Measurements from ENCODE around the gene ZNF184.

Gene ZNF184

DNA sequence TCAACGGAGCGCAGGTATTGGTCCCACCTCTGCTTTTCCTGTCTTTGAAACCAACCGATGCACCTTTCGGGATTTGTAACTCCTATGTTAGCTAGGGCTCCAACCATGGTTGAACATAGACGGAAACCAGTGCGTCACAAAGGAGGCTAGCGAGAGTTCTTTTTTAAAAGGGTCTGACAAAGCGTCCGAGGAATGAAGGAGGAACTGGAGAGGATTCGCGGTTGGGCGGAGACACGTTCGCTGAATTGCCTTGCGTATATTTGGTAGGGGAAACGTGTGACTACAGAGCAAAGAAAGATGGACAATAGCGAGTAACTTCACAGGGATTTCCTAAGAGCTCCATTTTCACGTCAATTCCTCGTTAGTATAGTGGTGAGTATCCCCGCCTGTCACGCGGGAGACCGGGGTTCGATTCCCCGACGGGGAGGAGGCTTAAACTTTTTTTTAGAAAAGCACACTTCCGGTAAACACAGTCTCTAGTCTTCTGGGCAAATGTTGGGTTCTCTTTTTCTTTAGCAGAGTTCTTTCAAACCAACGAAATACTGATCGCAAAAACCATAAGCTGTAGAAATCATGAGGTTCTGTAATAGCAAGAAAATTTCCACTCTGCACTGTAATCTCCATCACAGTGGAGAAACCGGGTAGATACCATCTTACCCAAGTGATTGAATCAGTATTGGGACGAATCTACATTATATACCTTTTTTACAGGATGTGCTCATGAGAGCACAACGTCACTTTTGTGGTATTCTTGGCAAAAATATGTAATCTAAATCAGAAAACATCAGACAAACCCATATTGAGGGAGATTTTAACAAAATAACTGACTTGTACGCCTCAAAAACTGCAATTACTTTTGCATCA is 6.6 kb upstream of the ZNF184 start:
- DNase-seq (ENCODE audit: low spot score) = peak; percentile 87

DNA sequence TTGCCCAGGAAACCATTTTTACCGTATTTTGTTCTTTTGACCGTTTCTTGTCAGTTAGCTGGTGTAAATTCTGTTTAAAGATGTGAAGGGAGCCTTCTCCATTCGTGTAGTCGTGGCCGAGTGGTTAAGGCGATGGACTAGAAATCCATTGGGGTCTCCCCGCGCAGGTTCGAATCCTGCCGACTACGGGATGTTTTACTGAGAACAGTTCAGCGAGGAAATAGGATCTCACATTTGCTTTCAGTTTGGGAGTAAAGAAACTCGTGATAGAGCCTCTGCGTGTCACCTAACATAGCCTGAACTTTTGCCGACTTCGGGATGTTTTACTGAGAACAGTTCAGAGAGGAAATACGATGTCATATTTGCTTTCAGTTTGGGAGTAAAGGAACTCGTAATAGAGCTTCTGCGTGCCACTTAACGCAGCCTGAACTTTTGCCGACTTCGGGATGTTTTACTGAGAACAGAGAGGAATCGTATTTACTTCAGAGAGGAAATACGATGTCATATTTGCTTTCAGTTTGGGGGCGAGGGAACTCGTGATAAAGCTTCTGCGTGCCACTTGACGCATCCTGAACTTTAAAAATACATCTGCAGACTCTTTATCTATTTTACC is 5.9 kb upstream of the ZNF184 start:
- peak; percentile 88 for DNase-seq (ENCODE audit: low spot score)

DNA sequence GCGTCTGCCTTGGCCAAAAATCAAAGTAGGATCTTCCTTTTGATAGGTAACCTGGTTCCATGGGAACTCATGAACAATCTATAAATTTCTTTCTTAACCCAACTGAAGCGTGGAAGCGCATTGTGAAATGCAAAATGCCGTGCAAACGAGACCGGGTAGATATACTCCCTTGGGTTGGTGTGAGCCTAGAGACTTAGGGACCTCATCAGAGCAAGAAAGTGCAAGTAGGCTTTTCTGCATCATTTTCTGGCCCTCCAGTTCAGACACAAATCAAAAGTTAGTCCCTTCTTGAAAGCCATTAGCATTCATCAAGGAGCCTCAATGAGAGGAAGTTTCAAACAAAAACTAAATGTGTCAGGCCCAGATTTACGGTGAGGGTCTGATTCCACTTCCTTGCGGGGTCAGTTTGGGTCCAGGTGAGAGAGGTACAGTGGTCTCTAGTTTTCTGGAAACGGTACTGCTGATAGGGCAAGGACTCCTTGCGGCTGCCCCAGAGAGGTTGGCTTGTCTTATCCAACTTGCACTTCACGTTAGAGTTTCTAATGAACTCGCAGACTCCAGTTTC is 5.3 kb upstream of the ZNF184 start:
- no peak for DNase-seq (ENCODE audit: low spot score)

DNA sequence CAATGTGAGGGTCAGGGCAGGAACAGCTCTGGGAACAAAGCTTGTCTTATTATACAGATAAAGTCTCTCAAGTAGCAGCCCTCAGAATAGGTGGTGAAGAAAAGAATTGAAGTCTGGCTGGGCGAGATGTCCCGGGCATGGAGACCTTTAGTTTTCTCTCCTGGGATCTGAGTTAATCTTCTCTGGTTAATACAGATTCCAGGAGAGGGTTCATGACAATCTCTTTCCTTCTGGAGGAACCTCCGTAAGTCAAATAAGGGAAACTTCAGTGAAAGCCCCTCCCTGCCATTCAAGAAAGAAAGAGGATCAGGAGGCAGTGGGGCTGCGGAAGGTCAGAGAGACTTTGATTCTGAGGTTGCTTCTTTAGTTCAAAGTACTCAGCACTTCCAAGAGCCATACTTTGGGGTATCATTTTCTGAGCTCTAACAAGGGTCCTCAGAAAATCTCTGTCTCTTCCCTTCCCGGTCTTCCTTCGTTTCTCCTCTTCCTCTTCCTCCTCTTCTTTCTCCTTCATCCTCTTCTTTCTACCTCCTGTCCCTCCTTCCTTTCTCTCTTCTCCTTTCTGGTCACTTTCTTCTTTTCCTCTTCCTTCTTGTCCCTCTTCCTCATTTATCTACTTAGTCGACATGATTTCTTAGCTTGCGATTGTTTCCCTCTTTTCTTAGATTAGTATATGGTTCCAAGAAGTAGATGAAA is 4.6 kb upstream of the ZNF184 start:
- DNase-seq (ENCODE audit: low spot score) = no peak

DNA sequence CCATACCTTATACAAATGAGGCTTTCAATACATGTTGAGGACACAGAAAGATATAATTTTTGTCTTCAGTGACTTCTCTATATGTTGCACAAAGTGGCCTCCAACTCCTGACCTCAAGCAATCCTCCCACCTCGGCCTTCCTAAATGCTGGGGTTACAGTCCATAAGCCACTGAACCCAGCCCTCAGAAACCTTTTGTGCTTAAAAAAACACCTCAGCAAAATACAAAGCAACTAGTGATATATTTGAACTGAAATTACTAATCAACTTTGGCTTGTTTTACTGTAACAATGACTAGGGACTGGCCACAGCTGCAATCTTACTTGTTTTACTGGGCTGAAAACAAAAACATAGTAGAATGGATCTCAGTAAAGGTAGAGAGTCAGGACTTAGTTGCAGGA is 3.2 kb upstream of the ZNF184 start:
- no peak for DNase-seq (ENCODE audit: low spot score)

DNA sequence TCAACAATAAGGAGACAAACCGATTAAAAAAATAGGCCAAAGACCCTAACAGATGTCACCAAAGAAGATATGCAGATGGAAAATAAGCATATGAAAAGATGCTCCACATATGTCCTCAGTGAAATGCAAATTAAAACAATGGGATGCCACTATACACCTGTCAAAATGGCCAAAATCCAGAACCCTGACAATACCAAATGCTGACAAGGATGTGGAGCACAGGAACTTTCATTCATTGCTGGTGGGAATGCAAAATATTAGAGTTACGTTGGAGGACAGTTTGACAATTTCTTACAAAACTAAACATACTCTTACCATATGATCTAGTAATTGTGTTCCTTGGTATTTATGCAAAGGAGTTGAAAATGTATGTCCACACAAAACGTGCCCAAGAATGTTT is 1.8 kb upstream of the ZNF184 start:
- no peak for DNase-seq (ENCODE audit: low spot score)

DNA sequence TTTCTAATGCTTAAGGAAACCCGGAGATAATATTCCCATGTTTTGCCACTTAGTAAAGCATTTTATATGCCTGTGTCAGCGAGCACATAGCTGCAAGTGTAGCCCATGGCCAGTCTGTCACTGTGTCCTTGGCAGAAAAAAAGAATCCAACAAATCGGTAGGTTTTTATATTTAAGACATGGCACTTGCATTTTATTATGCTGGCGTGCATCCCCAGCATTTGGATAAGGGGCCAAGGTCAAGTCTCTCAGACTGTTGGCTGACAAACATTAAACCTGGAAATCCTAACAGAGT is 1.2 kb upstream of the ZNF184 start:
- no peak for DNase-seq (ENCODE audit: low spot score)

DNA sequence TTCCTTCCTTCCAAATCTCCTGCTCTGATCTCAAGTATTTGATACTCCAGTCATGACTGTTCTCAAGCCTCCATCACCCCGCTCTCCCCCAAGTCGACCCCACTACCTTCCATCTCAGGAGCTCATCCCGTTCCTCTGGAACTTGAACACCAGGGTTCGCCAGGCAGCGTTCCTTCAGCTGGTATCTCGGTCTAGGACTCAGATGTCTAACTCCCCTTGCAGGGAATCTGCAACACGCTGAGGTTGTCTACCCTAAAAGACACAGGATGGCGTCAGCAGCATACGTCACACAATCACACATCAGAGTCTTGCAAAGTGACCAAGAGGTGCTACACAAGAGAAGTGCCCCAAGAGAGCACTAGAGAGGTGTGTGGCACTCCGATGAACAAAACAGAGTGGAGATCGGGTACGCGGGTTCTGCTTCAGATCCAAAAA is 706 bp downstream of the ZNF184 start:
- DNase-seq (ENCODE audit: low spot score) = peak; percentile 64

DNA sequence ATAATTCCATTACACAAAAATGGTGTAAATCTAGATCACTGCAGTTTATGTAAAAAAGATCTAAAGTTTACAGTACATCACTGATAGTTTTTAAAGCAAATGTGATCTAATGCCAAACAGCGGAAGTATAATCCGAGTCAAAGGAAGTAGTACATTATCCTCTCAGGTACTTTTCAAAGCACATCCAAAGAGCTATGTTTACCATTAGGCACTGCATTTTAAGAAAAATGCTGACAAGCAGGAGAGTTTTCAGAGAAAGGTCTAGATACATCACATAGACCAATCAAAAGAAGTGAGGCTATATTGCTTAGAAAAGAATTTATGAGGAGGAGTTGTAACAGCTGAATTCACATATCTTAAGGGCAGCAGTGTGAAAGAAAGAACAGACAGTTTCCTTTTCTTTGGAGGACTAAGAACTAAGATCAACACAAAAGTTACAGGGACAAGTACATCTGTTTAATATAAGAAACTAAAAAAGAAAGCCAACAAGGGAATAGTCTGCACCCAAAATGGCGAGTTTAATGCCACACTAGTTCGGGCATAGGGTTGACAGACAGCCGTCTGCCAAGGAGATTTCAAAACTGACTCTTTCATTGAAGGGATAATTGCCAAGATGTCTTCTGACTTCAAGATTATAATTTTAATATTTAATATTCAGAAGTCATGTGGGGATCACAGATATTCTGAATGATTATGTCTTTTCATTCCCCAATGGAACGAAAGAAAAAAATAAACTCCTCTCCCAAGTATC is 1.4 kb downstream of the ZNF184 start:
- peak; percentile 9 for DNase-seq (ENCODE audit: low spot score)

DNA sequence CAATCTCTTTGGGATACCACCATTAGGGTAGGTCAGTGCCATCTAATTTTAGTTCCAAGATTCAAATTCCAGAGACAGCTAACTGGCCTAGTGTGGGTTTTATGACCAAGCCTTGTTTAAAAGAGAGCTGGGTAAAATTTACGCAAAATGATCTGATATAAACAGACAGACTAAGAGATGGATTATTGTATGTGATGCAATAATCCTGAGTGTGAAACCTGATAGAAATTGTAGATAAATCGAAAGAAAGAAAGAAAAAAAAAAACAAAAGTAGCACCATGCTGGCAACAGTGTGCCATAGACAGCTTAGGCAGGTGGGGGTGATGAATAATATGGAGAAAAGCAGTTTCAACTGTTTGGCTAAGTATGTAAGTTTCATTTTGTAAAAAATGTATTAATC is 2.9 kb downstream of the ZNF184 start:
- DNase-seq (ENCODE audit: low spot score) = no peak

DNA sequence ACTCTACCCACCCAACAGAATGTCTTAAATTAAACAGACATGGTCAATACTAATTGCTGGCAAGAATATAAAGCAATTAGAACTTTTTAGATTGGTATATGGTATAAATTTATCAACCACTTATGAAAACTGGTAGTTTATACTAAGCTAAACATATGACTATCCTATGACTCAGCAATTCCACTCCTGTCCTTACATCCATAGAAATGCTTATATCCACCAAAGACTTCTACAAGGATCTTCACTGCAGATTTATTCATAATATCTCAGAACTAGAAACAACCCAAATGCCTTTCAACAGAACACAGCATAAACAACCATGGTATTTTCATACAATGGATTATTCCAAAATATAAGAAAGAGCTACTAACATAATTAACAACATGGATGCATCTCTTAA is 4.6 kb downstream of the ZNF184 start:
- no peak for DNase-seq (ENCODE audit: low spot score)

DNA sequence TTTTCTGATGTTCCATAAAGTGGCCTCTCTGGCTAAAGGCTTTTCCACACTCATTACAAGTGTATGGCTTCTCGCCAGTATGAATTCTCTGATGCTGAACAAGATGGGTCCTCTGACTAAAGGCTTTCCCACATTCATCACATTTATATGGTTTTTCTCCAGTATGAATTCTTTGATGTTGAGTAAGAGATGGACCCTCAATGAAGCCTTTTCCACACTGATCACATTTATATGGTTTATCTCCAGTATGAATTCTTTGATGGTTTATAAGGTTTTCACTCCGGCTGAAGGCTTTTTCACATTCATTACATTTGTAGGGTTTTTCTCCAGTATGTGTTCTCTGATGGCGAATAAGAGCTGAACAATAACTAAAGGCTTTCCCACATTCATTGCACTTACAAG is 20.4 kb downstream of the ZNF184 start:
- no peak for DNase-seq (ENCODE audit: low spot score)

DNA sequence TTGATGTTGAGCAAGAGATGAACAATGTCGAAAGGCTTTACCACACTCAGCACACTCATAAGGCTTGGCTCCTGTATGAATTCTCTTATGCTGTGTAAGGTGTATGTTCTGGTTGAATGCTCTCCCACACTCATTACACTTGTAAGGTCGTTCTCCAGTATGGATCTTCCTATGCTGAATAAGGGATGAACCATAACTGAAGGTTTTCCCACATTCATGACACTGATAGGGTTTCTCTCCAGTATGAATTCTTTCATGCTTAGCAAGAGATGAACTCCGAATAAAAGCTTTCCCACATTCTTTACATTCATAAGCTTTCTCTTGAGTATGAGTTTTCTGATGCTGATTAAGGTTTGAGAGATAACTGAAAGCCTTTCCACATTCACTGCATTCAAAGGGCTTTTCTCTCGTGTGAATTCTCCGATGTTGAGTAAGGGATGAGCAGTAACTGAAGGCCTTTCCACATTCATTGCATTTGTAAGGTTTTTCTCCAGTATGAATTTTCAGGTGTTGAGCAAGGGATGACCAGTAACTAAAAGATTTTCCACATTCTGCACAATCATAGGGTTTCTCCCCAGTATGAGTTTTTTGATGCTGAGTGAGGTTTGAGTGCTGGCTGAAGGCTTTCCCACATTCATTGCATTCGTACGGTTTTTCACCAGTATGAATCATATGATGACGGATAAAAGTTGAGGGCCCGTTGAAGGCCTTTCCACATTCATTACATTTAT is 21.1 kb downstream of the ZNF184 start:
- no peak for DNase-seq (ENCODE audit: low spot score)

DNA sequence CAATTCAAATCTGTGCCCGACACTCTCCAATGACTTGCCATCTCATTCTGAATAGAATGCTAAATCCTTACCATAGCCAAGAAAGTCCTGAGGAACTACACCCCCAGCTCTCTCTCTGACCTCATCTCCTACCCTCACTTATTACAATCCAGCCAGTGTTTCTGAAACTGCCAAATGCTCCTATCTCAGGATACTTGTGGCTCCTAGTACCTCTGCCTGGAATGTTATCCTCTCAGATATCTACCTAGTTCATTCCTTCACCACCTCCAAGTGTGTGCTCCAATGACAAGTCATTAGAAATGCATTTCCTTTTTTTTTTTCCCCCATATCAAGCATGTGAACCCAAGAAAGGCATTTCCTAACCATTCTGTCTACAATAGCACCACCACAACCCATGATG is 24.4 kb downstream of the ZNF184 start:
- DNase-seq (ENCODE audit: low spot score) = no peak

DNA sequence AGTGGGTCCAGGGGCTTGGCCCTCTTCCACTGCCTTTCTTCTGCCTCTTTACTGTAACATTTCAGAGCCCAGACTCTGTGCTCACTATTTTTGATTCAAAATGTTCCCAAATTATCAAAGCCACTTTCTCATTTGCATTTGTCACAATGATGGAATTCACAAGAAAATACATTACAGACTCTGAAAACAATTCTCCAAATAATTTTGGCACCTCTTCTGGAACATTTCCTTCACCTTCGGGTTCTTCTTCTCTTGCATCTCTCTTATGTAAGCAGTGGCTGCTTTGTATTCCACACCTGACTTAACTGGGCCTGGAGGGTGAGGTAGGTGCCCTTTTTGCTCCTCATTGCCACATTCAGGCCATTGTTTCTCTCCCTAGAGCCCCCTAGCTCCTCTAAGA is 30.0 kb downstream of the ZNF184 start:
- DNase-seq (ENCODE audit: low spot score) = no peak

DNA sequence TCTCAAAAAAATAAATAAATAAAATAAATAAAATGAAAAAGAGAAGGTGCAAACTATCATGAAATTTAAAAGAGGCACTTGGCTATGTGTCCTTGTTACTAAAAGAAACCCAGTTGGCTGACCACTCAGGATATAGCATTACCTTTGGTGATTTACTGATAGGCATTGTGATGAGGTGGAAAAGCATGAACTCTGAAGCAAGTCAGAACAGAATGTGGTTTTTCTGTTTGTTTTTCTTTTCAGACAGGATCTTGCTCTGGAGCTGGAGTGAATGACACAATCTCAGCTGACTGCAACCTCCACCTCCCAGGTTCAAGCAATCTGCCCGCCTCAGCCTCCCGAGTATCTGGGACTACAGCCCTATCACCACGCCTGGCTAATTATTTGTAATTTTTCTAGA is 31.9 kb downstream of the ZNF184 start:
- no peak for DNase-seq (ENCODE audit: low spot score)

DNA sequence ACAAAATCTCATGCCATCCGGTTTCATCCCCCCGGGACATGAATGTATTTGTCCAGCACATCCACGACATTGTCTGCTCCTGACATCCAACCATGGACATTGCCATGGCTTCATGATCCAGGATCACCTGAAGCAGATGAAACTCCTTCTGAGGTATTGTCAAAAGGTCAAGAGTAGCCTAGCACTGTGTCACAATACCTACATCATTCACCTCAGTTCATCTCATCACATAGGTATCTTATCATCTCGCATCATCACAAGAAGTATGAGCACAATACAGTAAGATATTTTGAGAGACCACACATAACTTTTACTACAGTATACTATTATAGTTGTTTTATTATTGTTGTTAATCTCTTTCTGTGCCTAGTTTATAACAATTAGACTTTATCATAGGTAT is 33.5 kb downstream of the ZNF184 start:
- no peak for DNase-seq (ENCODE audit: low spot score)

DNA sequence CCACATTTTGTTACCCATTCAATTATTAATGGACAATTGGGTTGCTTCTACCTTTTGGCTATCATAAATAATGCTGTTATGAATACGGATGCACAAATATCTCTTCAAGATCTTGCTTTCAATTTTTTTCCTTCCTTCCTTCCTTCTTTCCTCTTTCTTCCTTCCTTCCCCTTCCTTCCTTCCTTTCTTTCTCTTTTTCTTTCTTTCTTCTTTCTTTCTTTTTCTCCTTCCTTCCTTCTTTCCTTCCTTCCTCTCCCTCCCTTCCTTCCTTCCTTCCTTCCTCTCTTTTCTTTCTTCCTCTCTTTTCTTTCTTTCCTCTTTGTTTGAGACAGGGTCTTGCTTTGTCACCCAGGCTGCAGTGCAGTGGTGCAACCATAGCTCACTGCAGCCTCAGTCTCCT is 39.2 kb downstream of the ZNF184 start:
- DNase-seq (ENCODE audit: low spot score) = no peak

DNA sequence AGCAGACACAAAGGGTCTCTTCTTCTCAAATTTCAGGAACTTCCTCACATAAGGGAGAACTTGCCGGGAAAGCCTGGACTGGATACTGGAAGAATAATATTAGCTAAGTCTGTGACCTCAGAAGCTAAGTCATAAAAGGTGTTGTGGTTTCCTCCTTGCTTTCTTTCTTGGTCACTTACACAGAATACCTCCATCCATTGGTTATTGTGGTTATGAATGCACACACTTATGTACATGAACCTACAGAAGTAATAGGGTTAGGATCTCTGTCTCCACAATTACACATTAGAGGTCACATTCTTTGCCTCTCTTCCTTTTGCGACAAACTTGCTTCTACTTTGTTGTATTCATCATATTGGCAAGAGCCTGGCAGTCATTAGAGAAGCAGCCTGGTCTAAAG is 43.9 kb downstream of the ZNF184 start:
- DNase-seq (ENCODE audit: low spot score) = no peak

DNA sequence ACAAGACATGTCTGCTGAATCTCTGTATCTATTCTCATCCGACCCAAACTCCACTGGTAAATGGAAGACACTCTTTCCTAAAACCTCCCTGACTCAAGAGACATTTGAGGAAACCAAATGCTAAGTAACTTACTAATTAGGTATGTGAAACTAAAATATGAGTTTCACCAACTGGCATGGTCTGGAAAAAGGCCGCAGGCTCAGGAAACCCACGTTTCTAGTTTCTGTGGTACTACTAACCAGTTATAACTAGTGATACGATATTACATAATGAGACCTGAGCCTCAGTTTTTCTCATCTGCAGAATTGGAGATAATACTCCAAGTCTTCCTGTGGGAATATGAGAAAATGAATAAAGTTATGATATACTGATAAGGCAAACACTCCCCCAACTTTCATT is 44.4 kb downstream of the ZNF184 start:
- no peak for DNase-seq (ENCODE audit: low spot score)

DNA sequence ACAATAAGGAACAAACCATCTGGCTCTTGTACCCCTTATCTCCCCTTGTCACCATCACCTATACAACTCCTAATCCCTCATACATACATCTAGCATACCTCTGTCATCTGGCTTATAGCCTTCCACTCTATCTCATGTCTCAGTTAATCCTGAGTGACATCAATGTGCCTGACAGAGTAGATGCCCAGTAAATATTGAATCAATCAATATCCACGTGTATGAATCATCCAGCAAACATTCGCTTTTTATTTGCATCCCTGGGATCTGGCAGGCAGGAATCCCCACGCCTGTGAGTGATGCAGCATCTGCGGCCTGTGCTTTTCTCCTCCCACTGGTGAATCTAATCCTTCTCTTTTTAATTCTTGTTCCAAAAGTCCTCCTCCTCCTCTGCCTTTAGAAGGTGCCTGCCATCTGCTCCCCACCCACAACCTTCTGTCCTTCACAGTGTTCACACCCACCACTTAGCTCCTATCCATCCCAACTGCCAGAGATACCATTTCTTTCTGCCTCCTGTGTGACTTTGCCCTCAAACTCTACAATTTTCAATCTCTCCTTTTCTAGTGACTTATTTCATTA is 46.8 kb downstream of the ZNF184 start:
- DNase-seq (ENCODE audit: low spot score) = no peak
